Measurements from ENCODE around the gene CBX1.
"Not testable (repeated sequence)": the region's sequence is repeated elsewhere in the genome, so short reads cannot be mapped to it uniquely, and the experiment has no call there.

GRCh38 chr17:48067808-48068207 lies 33.5 kb downstream of the CBX1 start:
- TF ChIP-seq YY1 (IDR thresholded peaks at IDR 0.05; ENCODE audit: low read depth, low read length); POLR2A (IDR thresholded peaks at IDR 0.05; ENCODE audit: control extremely low read depth in 1 of 2, low read depth in 2 of 2, low read length in 2 of 2); HDAC2 (IDR thresholded peaks at IDR 0.05; ENCODE audit: borderline replicate concordance in 1 of 2, low read depth in 2 of 2, low read length in 2 of 2); CBX8 (IDR thresholded peaks at IDR 0.05; ENCODE audit: borderline replicate concordance, low read depth, low read length); POLR2AphosphoS5 (IDR thresholded peaks at IDR 0.05; ENCODE audit: low read depth, low read length); SP2 (IDR thresholded peaks at IDR 0.05; ENCODE audit: low read length); POU5F1 (IDR thresholded peaks at IDR 0.05; ENCODE audit: low read depth, low read length); RBBP5 (IDR thresholded peaks at IDR 0.05; ENCODE audit: borderline replicate concordance, low read depth, low read length): not testable (repeated sequence)
- TF ChIP-seq, protein P1, sequence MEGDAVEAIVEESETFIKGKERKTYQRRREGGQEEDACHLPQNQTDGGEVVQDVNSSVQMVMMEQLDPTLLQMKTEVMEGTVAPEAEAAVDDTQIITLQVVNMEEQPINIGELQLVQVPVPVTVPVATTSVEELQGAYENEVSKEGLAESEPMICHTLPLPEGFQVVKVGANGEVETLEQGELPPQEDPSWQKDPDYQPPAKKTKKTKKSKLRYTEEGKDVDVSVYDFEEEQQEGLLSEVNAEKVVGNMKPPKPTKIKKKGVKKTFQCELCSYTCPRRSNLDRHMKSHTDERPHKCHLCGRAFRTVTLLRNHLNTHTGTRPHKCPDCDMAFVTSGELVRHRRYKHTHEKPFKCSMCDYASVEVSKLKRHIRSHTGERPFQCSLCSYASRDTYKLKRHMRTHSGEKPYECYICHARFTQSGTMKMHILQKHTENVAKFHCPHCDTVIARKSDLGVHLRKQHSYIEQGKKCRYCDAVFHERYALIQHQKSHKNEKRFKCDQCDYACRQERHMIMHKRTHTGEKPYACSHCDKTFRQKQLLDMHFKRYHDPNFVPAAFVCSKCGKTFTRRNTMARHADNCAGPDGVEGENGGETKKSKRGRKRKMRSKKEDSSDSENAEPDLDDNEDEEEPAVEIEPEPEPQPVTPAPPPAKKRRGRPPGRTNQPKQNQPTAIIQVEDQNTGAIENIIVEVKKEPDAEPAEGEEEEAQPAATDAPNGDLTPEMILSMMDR (IDR thresholded peaks at IDR 0.05; ENCODE audit: control extremely low read depth in 1 of 3, insufficient read depth in 1 of 3, low read depth in 1 of 3, low read length in 3 of 3), result not testable (repeated sequence)
